Sigmoid colon (tissue), 7 donors: ENCODE data around the gene PRKCA. TPM values are rescaled to one million over a fixed set of nuclear protein-coding genes. Genes with fewer than 3 reads are reported as not detected.

Experiments
- DNase-seq: peaks from one replicate; pipeline ENCODE4 v3.0.0-alpha.2; 2019
- H3K27ac ChIP-seq, 4 donors: fragments of 200-600 bp; sonication (generic); one replicate each; pipeline ENCODE4 v1.5.1; 2016 to 2019; ENCODE audit warnings: mild to moderate bottlenecking in 1 of 4
- H3K27me3 ChIP-seq, 3 donors: fragments of 200-600 bp; sonication (generic); one replicate each; pipeline ENCODE4 v1.5.1; 2019; ENCODE audit warnings: mild to moderate bottlenecking in 1 of 3
- H3K36me3 ChIP-seq, 4 donors: fragments of 200-600 bp; sonication (generic); one replicate each; pipeline ENCODE4 v1.5.1; 2016 to 2019
- H3K4me1 ChIP-seq, 4 donors: fragments of 200-600 bp; sonication (generic); one replicate each; pipeline ENCODE4 v1.5.1; 2017 to 2019
- H3K4me3 ChIP-seq, 4 donors: fragments of 200-600 bp; sonication (generic); one replicate each; pipeline ENCODE4 v1.5.1; 2017 to 2019; ENCODE audit warnings: mild to moderate bottlenecking in 2 of 4, moderate library complexity in 1 of 4
- H3K9me3 ChIP-seq, 4 donors: fragments of 200-600 bp in 3 of 4; sonication (generic) in 3 of 4; one replicate each; pipeline versions ENCODE4 v1.5.1 to v1.6.1; 2013 to 2019
- CTCF ChIP-seq, 4 experiments: fragments of 450-650 bp in 3 of 4; fragments of 200-600 bp in 1 of 4; IDR thresholded peaks; one replicate each; pipeline ENCODE4 v1.5.1; 2016 to 2019; ENCODE audit warnings: antibody characterized with exemption in 4 of 4, mild to moderate bottlenecking in 3 of 4, moderate library complexity in 2 of 4
- EP300 ChIP-seq, 4 donors: sonication (generic); formaldehyde crosslinking; IDR thresholded peaks; one replicate each; pipeline ENCODE4 v1.6.1; 2017; ENCODE audit warnings: antibody characterized with exemption in 4 of 4
- POLR2A ChIP-seq, 2 donors: fragments of 450-650 bp; IDR thresholded peaks; one replicate each; pipeline ENCODE4 v1.6.1; 2016; ENCODE audit warnings: antibody characterized with exemption in 2 of 2, mild to moderate bottlenecking in 2 of 2, moderate library complexity in 2 of 2
- POLR2AphosphoS5 ChIP-seq, 4 donors: sonication (generic); formaldehyde crosslinking; IDR thresholded peaks; one replicate each; pipeline ENCODE4 v1.6.1; 2017; ENCODE audit warnings: antibody characterized with exemption in 4 of 4
- WGBS, 2 donors: extraction: QIAGEN DNeasy Blood & Tissue Kit; methylation state at CpG; one replicate each; pipeline ENCODE4 v1.1.7; 2013; 5-methylcytosine and 5-hydroxymethylcytosine counted together
- intact Hi-C: fragments of 100-400 bp; cut with DNase I; formaldehyde crosslinking; loops from one replicate; pipeline ENCODE4 v1.15.1; 2023
- polyA plus RNA-seq, 3 donors: library from polyadenylated mRNA; stranded (reverse); fragments of 200-250 nt; gene quantifications; one replicate each; pipeline ENCODE4 v1.2.3, GENCODE V29; 2013
- total RNA-seq, 4 donors: library from RNA; depleted of rRNA; stranded (reverse); fragments of >200 nt; gene quantifications; one replicate each; pipeline ENCODE4 v1.1.0, GENCODE V29; 2016
- donor health status: healthy with polysubstance abuse.
- donor health status: Bipolar disorder and iron deficiency.
- donor health status: healthy.

The PRKCA gene
- total and polyA plus RNA-seq, 7 donors = 6.6 to 58.4 (median 42.6) TPM

GRCh38 chr17:66737524-66737923, 435.1 kb downstream of the PRKCA start:
- DNase-seq = peak; percentile 69

GRCh38 chr17:66738301-66738700, 435.9 kb downstream of the PRKCA start:
- Histone ChIP-seq H3K27me3 (no peaks in the 10 kb centered on the region), H3K4me1 (no peaks in the 10 kb centered on the region), H3K36me3 (peaks cover under 1 to 80% (median 25%) of the 10 kb centered on the region in 4 donors), H3K4me3 (no peak overlapping the region), H3K27ac (no peak overlapping the region), H3K9me3 (no peaks in the 10 kb centered on the region)
- TF ChIP-seq POLR2AphosphoS5 (IDR thresholded peaks at IDR 0.05) (no peak), CTCF (IDR thresholded peaks at IDR 0.05) (no peak), POLR2A (IDR thresholded peaks at IDR 0.05) (no peak), EP300 (IDR thresholded peaks at IDR 0.05) (no peak)
- DNase-seq = no peak
- WGBS, 2 donors = 77 to 90% methylated on average over 4 of the region's 4 CpGs
- intact Hi-C loops = no loop called here

More at GRCh38 chr17:66737524-66737923, 435.1 kb downstream of the PRKCA start:
- H3K4me1 ChIP-seq = no peaks in the 10 kb centered on the region
- 64 to 91% methylated on average over 12 of the region's 12 CpGs for WGBS, 2 donors
- no peak overlapping the region for H3K4me3 ChIP-seq
- no peak overlapping the region for H3K27ac ChIP-seq
- H3K9me3 ChIP-seq = no peaks in the 10 kb centered on the region
- H3K27me3 ChIP-seq = no peaks in the 10 kb centered on the region
- TF ChIP-seq CTCF (IDR thresholded peaks at IDR 0.05) = peak in 1 of 4 experiments; percentile 10
- no peak for TF ChIP-seq POLR2A (IDR thresholded peaks at IDR 0.05)
- H3K36me3 ChIP-seq = peaks cover 0 to 80% (median 22%) of the 10 kb centered on the region in 4 donors
- intact Hi-C loops = no loop called here

- DNase-seq = peak; percentile 36
- Histone ChIP-seq H3K4me3 (no peak overlapping the region), H3K27me3 (no peaks in the 10 kb centered on the region), H3K27ac (no peak overlapping the region), H3K9me3 (no peaks in the 10 kb centered on the region), H3K36me3 (peaks cover 7 to 80% (median 23%) of the 10 kb centered on the region in 4 donors), H3K4me1 (no peaks in the 10 kb centered on the region)
- TF ChIP-seq EP300 (IDR thresholded peaks at IDR 0.05) (no peak), CTCF (IDR thresholded peaks at IDR 0.05) (no peak), POLR2AphosphoS5 (IDR thresholded peaks at IDR 0.05) (no peak), POLR2A (IDR thresholded peaks at IDR 0.05) (no peak)
- intact Hi-C loops = no loop called here
- WGBS, 2 donors = 74 to 86% methylated on average over 8 of the region's 8 CpGs
Measured at GRCh38 chr17:66739553-66739952, 437.1 kb downstream of the PRKCA start.

- no peaks in the 10 kb centered on the region for H3K9me3 ChIP-seq
- WGBS, 2 donors = 78 to 90% methylated on average over 5 of the region's 5 CpGs
- H3K27ac ChIP-seq = no peak overlapping the region
- H3K36me3 ChIP-seq = peaks cover 7 to 80% (median 26%) of the 10 kb centered on the region in 4 donors
- TF ChIP-seq CTCF (IDR thresholded peaks at IDR 0.05) (no peak), POLR2AphosphoS5 (IDR thresholded peaks at IDR 0.05) (no peak), EP300 (IDR thresholded peaks at IDR 0.05) (no peak), POLR2A (IDR thresholded peaks at IDR 0.05) (no peak)
- H3K4me3 ChIP-seq = no peak overlapping the region
- no peaks in the 10 kb centered on the region for H3K27me3 ChIP-seq
- peak; percentile 30 for DNase-seq
- intact Hi-C loops = no loop called here
- H3K4me1 ChIP-seq = no peaks in the 10 kb centered on the region
Measured at GRCh38 chr17:66740226-66740625, 437.8 kb downstream of the PRKCA start.

GRCh38 chr17:66743511-66743910, 441.1 kb downstream of the PRKCA start:
- WGBS, 2 donors = 97 to 98% methylated on average over 2 of the region's 2 CpGs
- H3K27me3 ChIP-seq = no peaks in the 10 kb centered on the region
- peaks cover 7 to 67% (median 22%) of the 10 kb centered on the region in 4 donors for H3K36me3 ChIP-seq

More at GRCh38 chr17:66743511-66743910, 441.1 kb downstream of the PRKCA start:
- H3K9me3 ChIP-seq = no peaks in the 10 kb centered on the region
- intact Hi-C loops = no loop called here
- H3K4me3 ChIP-seq = no peak overlapping the region
- no peak for TF ChIP-seq CTCF (IDR thresholded peaks at IDR 0.05)
- TF ChIP-seq POLR2AphosphoS5 (IDR thresholded peaks at IDR 0.05) = no peak
- no peak for TF ChIP-seq EP300 (IDR thresholded peaks at IDR 0.05)
- TF ChIP-seq POLR2A (IDR thresholded peaks at IDR 0.05) = no peak
- no peak overlapping the region for H3K27ac ChIP-seq
- H3K4me1 ChIP-seq = no peaks in the 10 kb centered on the region
- DNase-seq = peak; percentile 27
